Pons (tissue), 1 donor: ENCODE results near the gene EHBP1.
"Not testable (repeated sequence)": the region's sequence is repeated elsewhere in the genome, so short reads cannot be mapped to it uniquely, and the experiment has no call there.

Experiments
- DNase-seq: peaks from one replicate; pipeline ENCODE4 v3.0.0-alpha.2; 2016; ENCODE audit warnings: low spot score

Gene EHBP1

DNA sequence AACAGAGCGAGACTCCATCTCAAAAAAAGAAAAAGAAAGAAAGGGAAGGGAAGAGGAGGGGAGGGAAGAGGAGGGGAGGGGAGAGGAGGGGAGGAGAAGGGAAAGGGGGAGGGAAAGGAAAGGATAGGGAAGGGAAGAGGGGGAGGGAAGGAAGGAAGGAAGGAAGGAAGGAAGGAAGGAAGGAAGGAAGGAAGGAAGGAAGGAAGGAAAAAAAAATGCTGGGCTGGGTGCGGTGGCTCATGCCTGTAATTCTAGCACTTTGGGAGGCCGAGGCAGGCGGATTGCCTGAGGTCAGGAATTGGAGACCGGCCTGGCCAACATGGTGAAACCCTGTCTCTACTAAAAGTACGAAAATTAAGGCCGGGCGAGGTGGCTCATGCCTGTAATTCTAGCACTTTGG lies 314.2 kb downstream of the EHBP1 start:
- DNase-seq, result not testable (repeated sequence)

DNA sequence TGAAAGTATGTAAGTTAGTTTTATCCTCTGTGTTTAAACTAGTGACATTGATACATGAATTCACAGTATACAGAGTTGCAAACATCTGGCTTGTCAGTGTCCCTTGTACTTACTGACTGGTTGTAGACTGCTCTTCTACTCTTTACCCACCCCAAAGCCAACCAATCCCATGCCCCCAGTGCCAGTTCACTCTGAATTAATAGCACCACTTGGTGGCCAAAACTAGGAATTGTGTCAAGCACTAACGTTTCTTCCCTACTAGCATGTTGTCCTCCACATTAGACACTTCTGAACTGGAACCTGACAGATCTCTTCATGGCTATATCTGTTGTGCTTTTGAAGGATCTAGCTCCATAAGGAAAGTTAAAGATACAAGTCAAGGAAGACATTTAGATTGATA lies 317.9 kb downstream of the EHBP1 start:
- DNase-seq, result peak; percentile 5

DNA sequence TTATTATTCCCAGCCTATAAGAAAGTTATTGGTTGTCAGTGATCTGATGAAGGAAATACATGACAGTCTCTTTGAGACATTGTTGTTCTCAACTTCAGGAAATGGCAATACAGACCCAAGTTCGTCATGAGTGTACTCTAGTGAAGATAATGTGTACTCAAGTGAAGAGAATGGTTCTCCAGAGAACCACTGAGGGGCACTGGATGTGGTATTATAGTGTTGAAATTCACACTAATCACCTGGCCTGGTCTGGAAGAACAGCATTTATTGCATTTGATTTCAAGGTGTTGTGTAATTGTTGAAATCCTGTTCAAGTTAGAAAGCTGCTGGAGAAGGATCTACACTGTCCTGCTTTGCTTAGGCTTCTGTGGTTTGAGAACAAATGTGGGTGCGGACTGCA lies 321.7 kb downstream of the EHBP1 start:
- DNase-seq, result no peak

DNA sequence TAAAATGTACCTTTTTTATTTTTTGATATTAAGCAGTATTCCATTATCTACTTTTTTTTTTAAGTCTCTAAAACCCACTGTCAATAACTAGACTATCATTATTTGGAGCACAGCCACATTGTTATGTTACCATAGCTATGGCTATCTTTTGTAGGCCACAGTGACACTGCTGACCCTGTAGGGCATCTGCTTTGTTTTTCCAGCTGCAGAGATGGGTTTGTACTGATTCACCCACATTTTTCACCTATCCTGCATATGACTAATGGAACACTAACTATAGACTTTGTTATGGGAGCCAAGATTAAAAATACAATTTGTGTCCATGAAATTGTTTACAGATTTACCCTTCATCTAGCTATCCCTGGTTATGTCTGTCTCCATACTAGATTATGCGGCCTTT lies 323.5 kb downstream of the EHBP1 start:
- DNase-seq, result no peak

DNA sequence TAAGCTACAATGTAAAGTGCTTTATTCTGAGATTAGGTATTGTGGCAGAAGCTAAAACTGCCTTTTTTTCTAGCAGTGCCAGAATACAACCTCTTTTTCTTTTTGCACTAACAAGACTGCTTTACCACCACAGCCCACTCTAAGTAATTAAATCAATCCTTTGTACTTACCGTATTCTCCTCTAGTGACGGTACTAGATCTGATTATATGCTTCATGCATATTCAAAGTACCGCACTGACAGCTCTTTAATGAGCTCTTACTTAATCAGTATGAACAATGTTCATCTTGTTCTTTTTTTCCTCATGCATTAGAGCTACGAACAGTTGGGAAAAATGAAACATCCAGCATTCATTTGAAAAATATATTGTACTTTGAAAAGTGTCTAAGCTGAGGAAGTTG lies 329.0 kb downstream of the EHBP1 start:
- no peak for DNase-seq

DNA sequence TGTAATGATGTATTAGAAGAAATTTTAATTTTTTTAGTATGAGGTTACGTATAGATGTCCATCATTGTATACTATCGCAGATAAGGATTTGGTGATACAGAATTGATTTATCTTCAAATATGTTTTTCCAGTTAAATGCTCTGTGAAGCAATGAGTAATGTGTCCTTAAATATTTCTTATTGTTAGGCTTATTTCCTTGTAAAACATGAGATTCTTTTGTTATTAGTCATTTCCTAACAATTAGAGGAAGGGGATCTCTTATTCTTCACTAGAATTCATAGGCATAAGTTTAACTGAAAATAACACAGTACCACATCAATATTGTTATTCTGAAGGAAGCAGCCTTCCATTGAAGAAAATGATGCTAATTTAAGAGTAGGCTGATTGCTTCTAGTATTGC lies 329.7 kb downstream of the EHBP1 start:
- no peak for DNase-seq

DNA sequence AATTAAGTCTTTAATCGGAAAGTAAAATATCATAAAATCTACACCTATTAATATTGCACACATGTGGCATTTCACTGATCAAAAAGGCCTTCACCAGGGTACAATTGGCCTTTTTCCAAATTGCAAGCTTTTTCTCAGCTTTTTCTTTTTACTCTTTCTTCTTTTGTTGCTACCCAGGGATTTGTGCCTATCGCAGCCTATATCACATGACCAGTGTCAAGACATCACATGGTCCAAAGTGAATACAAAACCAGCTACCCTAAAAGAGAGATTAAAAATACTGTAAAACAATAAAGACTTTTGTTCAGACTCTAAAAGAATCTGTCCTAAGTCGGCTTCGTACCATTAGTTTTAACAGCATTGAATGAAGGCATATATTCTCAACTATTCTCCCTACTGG lies 330.1 kb downstream of the EHBP1 start:
- DNase-seq, result no peak

DNA sequence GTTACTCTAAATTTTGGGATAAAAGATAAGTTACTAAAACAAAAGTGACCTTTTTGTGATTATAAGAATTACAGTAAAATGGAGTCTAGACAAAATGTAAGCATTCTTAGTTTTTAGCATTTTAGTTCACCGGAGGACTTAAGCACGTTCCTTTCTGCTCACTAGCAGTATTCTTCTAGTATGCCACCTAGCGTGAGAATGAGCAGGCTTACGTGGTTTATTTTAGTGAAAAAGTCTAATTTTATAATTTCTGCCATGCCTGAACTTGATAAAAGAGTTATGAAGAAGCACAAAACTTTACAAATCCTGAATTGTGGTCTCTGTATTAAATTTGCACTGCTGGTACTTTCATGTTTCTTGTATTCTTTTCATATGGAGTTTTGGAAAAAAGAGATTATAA lies 332.5 kb downstream of the EHBP1 start:
- DNase-seq, result no peak

DNA sequence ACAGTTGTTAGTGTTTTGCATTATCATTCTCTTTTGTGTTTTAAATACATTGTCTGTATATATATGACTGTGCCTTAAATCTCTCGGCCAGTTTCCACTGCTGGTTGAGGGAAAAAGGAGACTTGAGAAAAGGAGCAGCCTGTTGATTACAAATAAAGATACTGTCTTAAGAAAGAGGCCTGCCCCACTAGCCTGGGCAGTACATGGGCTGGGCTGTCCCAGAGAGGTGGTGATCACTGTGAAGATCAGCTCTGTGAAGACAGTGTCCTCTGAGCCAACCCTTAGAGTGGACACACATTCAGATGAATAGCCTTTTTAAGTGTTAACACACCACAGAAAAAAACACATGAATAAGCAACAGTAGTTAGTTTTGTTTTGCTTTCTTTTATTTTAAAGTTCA lies 335.1 kb downstream of the EHBP1 start:
- DNase-seq, result no peak

DNA sequence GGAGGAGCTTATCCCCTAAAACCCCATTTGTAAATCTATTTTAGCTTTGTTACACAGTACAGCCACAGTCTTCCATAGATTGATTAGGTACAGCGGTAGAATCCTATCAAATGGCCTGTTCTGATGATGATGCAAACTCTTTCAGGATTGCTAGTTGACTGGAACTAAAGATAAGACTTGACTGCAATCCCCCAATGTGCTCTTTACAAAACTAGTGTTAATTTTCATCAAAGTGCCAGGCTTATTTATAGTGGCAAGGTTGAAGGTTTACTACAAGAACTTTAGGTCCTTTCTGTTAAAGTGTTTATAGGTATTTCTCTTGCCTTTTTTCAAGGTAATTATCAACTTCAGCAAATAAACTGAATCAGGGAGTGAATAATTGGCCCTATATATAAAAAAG lies 336.1 kb downstream of the EHBP1 start:
- DNase-seq, result no peak

DNA sequence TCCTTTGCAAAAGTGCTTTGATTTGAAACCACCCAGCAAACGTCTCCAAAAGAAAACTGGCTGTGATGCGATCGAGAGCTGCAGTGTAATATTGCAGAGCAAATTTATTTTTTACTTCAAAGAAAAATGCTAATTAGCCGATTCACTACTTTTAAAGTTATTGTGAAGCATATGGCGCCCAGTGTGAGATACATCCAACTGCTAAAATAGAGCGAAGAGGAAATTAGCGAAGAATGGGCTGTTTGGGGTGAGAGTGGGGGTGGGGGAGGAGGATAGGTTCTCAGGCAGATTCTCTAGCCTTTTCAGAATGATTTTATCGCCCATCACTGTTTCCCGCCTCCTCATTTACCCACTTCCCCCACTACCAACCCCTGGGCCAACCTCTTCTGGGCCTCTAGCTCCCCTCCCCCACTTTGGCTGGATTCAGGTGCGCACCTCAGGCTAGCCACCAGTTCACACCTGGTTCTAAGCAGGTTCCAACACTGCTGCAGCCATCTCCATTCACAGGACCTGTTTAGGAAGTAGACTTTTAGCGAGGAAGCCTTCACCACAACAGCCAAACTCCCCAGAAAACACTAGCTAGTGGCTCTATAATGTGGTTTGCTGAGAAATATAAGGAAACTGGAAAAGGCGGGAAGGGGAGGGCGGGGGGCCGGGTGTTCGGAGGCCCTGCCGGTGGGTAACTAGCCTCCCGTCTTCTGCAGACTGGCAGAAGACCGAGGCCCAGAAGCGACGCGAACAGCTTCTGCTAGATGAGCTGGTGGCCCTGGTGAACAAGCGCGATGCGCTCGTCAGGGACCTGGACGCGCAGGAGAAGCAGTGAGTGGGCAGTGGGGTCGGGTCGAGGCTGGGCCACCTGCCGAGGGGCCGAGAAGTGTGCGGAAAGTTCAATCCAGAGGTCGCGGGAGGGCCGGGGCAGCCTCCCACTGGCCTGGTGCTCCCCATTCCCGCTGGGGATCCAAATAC lies 339.1 kb downstream of the EHBP1 start:
- no peak for DNase-seq

DNA sequence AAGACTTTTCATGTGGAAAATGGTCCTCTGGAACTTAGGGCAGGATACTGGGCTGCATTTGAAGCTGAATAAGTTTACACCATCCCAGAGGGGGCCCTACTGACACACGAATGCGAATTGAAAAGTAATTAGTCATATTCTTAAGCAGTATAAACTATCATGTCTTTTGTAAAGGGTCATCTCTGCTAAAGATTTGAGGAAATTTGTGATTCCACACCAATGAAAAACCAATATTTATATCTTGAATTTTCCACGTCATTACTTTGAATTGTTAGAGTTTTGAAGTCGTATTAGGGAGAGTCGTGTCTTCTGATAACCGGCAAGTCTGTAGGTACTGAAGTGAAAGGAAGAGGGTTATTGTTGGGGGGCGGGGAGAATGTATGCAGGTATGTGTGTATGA lies 341.0 kb downstream of the EHBP1 start:
- DNase-seq, result no peak

DNA sequence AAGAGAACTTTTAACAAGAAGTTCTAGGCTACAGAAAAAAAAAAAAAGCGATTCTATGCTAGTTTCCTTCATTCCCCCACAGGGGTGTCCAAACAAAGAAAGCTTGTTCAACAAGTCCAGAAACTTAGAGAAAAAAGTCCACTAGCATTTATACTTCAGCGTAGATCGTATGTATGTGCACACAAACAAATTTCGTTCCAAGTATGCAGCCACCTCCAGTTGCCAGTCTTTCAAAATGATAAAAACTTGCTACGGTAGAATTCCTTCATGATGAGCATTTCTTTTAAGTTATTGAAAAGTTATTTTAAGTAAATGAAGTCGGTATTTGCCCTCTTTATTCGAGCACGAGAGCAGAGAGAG lies 341.4 kb downstream of the EHBP1 start:
- DNase-seq, result no peak

DNA sequence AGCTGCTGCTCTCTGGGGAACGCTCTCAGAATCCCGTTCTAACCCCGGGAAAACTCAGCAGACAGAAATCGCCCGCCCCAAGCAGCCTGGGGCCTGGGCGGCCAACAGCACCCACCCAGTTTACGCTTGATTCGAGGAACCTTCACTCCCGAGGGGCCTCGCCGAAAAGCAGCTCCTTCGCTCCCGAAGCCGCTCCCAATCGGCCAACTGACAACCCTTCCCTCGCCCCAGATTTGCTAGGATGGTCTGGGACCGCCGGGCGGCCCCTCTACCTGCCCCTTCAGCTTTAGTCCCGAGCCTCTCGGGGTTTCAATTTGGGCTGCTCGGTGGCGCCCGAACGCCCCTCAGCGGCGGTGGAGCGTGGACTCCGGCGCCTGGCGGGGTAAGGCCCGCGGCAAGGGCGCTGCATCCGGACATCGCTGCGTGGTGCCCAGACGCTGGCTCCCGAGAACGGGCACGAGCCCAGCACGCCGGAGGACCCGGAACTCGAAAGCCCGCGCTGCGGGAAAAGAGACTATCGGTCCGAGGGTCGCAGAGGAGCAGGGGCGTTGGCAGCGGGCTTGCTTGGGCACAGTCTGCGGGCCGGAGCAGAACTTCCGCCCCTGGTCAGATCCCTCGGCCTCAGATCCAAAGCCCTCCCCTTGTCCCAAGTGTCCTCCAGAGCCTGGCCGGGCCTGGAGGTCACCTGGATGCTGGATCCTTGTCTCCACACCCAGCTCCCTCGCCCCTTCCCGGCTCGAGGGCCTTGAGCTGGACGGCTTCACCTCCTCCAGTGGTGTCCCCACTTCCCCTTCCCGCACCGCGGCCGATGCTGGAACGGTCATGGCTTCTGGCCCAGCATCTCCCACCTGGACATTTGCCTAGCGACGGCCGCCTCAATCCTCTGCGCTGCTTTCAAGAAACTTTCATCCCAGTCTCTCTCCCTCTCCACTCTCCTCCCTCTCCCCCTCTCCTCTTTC lies 342.1 kb downstream of the EHBP1 start:
- no peak for DNase-seq

DNA sequence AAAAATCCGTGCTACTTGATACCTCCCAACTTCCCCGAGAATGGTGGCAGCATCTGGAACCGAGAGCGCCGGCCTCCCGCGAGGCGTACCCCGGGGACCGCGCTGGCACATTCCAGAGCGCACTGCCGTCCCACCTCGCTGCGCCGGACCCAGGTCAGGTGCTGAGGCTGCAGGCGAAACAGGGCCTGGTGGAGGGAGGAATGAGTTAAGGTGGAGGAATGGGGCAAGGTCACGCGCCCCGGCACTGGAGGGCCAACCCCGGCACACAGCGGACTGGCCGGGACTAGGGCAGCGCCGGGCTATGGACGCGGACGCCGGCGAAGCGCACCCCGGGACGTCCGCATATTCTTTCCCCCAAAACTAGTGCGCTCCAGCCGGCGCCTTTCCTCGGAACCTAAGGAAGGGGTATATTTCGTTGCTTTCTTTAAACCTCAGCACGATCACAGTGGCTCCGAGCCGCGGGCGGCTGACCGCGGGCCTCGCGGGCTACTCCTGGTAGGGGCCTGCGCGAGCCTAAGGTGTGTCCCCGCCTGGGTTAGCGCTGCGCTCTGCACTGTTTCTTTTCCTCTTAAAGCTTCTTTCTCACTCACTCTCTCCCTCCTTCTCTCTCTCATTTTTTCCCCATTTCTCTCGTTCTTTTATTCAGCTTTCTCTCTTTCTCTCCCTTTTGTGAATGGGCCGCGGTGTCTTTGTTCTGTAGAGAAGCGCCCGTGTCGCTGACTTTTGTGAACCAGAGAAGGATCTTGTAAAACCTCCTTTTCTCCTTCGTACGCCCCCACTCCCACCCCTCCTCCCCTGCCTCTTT lies 343.1 kb downstream of the EHBP1 start:
- DNase-seq, result no peak

DNA sequence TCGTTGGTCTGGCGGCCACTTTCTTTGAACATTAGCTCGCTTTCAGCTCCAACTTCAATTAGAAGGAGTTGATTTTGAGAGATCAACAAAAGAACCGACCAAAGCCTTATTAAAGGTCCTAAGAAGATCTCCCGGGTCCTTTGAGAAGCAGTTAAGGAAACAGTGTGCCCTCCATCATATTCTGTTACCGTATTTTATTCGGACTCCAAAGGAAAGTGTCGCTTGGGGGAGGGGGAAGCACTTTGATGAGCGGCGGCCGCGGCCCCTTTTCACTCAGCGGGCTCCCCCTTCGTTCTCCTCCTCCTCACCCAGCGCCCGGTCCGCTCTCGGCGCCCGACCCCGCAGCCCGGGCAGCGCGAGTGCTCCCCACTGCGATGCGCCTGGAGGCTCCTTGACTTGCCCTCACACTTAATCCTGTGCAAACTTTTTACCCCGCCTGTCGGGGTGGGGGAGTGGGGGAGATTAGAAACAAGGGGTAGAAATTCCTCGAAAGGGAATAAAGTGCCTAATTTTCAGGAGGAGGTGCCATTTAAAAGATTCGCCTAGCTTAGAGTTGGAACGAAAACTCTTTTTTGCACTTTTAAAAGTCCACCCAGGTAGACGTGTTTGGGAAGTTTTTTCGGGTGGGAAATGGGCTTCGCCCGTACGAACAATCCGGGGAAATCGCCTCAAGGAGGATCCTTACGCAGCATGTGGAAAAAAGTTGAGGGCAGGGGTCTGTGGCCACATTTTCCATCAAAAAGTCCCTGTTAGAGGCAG lies 343.9 kb downstream of the EHBP1 start:
- no peak for DNase-seq

DNA sequence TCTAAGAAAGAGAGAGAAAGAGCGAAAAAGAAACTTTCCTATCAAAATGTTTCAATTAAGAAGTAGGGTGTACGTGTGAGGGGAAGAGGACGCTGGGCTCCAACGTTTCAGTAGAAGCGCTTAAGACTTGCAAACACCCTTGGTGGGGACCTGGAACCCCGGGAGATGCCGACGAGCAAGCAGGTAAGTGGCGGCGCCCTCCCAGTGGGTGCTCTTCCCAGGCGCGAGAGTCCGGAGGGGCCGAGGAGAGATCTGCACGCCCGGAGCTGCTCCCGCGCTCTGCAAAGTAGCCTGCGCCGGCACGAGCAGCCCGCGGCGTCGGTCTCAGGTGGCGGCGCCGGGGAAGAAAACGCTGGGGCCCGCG lies 344.4 kb downstream of the EHBP1 start:
- no peak for DNase-seq

DNA sequence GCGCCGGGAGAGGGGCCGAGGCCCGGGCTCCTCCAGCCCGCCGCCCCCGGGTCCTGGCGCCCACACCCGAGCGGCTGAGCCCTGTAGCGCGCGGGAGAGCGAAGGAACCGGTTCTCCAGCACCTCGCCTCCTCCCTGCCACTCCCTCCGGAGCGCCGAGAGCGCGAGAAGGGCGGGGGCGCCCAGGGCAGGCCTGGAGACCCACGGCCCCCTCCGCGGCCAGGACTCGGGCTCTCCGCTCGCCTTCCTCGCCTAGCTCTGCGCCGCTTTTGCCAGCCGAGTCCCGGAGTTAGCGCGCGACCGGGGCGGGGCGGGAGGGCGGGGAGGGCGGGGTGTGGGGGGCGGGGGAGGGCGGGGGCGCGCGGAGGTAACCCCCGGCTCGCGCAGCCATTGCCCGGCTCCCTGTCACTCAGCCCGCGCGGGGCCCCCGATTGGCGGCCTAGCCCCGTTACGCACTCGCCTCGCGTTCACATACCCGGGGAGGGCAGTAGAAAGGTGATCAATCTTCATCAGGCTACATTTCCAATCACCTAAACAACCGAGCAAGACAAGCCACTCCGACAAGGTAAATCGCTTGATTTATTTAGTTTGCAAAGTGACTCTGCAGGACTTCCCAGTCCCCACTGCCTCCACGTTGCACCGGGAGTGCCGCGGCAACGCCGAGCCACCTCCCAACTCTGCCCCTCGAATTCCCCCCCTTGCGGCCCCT lies 345.0 kb downstream of the EHBP1 start, which contains the start of gene OTX1:
Gene OTX1, plus strand, starts transcription at position 497 of the 708 bp plus-strand sequence. CDS start 2,161 bp downstream, outside the sequence.
- DNase-seq, result no peak

DNA sequence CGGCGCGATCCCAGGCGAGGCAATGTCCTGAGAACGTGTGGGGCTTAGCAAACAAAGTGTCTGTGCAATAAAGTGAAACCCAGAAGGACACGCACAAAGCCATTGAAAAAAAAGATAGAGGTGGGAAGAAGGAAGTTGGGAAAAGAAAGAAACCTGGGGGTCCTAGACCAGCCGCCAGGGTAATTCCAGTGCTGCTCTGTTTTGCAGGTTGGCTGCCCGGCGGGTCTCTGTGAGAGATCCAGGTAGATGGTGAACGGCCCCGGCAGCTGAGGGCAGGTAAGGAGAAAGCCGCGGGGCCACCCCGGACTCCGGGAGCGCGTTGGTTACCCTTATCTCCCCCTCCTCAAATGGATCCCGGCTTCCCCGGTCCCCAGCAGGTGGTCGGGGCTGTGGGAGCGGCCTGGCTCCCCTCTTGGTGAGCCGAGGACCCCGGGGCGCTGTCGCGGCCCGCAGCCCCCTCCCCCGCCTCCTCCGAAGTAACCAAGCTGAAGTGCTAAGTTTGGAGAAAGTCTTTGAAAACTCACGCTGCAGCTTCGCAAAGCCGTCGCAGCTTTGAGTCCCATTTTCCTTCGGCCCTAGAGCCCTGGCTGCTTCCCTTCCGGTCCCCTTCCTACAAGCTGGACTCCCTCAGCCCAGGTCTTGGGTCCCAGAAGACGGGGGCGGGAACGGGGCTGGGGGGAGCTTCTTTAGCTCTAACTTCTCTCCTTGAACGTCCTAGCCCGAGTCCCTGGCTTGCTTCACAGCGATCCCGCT lies 345.7 kb downstream of the EHBP1 start:
- DNase-seq, result no peak

DNA sequence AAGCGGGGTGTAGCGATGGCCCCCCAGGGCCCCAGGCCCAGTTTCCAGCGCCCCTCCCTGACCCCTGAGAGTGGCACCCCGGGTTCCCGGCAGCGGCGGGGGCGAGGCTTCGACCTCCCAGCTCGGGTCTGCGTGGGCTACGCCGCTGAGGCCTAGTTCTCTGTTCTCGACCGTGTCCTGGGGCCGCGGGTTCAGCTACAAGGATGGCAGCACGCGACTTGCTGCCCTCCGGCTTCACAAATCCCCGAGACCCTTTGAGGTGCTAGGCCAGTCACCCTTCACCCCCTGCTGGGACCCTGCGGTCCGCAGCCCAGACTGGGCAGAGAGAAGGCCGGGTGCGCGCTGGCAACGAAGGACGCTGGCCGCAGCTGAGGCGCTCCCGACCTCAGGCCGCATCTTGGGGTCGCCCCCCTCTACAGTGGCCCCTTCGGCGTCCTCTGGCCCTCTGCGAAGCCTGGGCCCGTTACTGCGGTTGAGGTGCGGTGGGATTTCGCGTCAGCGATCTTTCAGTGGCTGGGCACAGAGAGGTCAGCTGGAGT lies 346.4 kb downstream of the EHBP1 start:
- no peak for DNase-seq
